Progenitor cell of endocrine pancreas (in vitro differentiated cells): ENCODE results near the gene C19orf12. TPM values are rescaled to one million over a fixed set of nuclear protein-coding genes. Genes with fewer than 3 reads are reported as not detected.
A peak's percentile ranks its signal among the peaks of the same experiment; 100 is the strongest.

Experiments
- DNase-seq: peaks from one replicate; pipeline ENCODE4 v3.0.0; 2021; ENCODE audit warnings: low spot score; ENCODE audit not compliant: unreplicated experiment
- H3K27ac Mint-ChIP-seq: 2 replicates; pipeline ENCODE4 v1.8.0; 2021; ENCODE audit warnings: mild to moderate bottlenecking, moderate library complexity, mixed read lengths
- H3K27me3 Mint-ChIP-seq: 2 replicates; pipeline ENCODE4 v1.8.0; 2021; ENCODE audit warnings: mixed read lengths
- H3K36me3 Mint-ChIP-seq: 2 replicates; pipeline ENCODE4 v1.8.0; 2022; ENCODE audit warnings: mixed read lengths; ENCODE audit not compliant: insufficient read depth
- H3K4me1 Mint-ChIP-seq: 2 replicates; pipeline ENCODE4 v1.8.0; 2021; ENCODE audit warnings: low read depth, mixed read lengths
- H3K4me3 Mint-ChIP-seq: 2 replicates; pipeline ENCODE4 v1.8.0; 2021; ENCODE audit warnings: low read depth, mild to moderate bottlenecking, moderate library complexity, mixed read lengths
- H3K9me3 Mint-ChIP-seq: 2 replicates; pipeline ENCODE4 v1.8.0; 2021; ENCODE audit warnings: low read depth, mixed read lengths
- total RNA-seq: library from RNA; stranded (reverse); gene quantifications from 2 replicates; pipeline ENCODE4 v1.2.1, GENCODE V29; 2021
- TF ChIP-seq, protein P1 (sequence below): fragments of 200-600 bp; sonication (generic); IDR thresholded peaks from one replicate; pipeline ENCODE4 v1.5.0; 2021; ENCODE audit warnings: antibody characterized with exemption, mild to moderate bottlenecking; ENCODE audit not compliant: unreplicated experiment

C19orf12 gene
- total RNA-seq, 1 donor from 2014 or later: 37.6 TPM

DNA sequence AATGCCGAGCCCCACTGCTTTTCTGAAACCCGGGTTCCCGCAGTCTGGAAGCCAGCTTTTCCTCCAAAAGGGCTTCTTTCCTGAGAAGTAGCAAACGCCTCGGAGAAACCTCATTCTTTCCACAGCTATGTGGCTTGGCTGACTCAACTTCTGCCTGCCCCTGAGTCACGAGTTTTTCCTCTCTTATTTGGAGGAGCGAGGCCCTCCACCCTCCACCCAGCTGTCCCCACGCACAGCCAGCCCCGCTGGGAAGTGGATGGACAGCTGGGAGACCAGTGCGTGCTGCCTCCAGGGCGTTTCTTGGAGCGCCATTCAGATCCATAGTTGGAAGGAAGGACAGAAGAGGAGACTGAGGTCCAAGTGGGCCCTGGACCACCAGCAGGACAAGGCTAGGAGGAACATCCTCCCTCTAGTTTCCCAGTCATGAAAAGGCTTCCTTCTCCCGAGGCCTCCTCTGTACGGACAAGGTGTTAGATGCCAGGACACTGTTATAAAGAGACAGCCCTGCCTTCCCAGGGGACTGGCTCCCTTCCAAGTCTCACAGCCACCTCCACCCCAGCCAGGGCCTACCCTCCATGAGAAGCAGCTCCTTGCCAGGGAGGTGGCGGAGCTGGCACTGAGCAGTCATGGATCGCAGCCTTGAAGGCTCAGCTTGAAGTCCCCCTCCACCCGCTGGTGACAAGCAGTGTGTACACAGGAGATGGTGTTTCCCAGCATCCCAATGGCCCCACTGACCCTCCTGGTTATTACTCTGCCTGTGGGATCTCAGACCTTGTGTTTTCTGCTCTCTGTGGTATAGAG lies 52.3 kb downstream of the C19orf12 start:
- peaks cover 4% of the 10 kb centered on the region for H3K27me3 Mint-ChIP-seq
- H3K36me3 Mint-ChIP-seq: no peaks in the 10 kb centered on the region
- peaks cover 29% of the 10 kb centered on the region for H3K4me1 Mint-ChIP-seq
- peak overlapping the region; percentile 24 for H3K4me3 Mint-ChIP-seq
- no peak for DNase-seq
- peak overlapping the region; percentile 90 for H3K27ac Mint-ChIP-seq
- TF ChIP-seq, protein P1, sequence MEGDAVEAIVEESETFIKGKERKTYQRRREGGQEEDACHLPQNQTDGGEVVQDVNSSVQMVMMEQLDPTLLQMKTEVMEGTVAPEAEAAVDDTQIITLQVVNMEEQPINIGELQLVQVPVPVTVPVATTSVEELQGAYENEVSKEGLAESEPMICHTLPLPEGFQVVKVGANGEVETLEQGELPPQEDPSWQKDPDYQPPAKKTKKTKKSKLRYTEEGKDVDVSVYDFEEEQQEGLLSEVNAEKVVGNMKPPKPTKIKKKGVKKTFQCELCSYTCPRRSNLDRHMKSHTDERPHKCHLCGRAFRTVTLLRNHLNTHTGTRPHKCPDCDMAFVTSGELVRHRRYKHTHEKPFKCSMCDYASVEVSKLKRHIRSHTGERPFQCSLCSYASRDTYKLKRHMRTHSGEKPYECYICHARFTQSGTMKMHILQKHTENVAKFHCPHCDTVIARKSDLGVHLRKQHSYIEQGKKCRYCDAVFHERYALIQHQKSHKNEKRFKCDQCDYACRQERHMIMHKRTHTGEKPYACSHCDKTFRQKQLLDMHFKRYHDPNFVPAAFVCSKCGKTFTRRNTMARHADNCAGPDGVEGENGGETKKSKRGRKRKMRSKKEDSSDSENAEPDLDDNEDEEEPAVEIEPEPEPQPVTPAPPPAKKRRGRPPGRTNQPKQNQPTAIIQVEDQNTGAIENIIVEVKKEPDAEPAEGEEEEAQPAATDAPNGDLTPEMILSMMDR: no peak
- no peaks in the 10 kb centered on the region for H3K9me3 Mint-ChIP-seq

DNA sequence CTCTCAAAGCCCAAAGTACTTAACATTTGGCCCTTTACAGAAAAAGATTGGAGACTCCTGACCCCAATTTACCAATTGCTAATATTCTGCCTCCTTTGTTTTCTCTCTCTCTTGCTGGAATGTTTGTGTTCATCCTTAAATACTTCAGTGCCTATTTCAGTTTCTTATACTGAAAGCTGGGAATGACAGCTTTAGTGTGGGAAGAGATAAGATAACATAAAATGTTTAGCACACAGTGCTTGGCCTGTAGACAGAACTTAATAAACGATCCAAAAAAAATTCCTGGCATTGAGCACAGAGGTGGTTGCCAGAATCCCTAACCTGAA lies 52.8 kb downstream of the C19orf12 start:
- no peaks in the 10 kb centered on the region for H3K9me3 Mint-ChIP-seq
- no peaks in the 10 kb centered on the region for H3K36me3 Mint-ChIP-seq
- H3K4me3 Mint-ChIP-seq: peak overlapping the region; percentile 52
- peaks cover 29% of the 10 kb centered on the region for H3K4me1 Mint-ChIP-seq
- no peak for DNase-seq
- TF ChIP-seq, protein P1: no peak
- H3K27me3 Mint-ChIP-seq: peaks cover 4% of the 10 kb centered on the region
- peak overlapping the region; percentile 90 for H3K27ac Mint-ChIP-seq

DNA sequence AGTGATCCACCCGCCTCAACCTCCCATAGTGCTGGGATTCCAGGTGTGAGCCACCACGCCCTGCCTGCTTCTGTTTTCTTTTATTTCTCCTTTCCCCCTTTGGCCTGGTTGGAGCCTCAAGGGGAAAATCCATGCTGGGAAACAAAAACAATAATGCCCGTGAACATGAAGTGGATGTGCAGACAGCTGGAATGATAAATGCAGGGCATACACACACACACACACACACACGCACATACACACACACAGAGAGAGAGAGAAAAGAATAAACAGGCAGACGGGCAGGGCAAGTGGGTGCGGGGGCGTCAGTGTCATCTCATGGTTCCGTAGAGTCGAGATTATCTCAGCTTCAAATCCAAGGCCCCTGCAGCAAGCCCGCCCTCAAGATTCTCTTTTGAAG lies 54.2 kb downstream of the C19orf12 start:
- peaks cover 4% of the 10 kb centered on the region for H3K27me3 Mint-ChIP-seq
- no peak for DNase-seq
- H3K4me3 Mint-ChIP-seq: no peak overlapping the region
- H3K27ac Mint-ChIP-seq: no peak overlapping the region
- no peaks in the 10 kb centered on the region for H3K36me3 Mint-ChIP-seq
- peaks cover 17% of the 10 kb centered on the region for H3K4me1 Mint-ChIP-seq
- TF ChIP-seq, protein P1: no peak
- H3K9me3 Mint-ChIP-seq: no peaks in the 10 kb centered on the region

DNA sequence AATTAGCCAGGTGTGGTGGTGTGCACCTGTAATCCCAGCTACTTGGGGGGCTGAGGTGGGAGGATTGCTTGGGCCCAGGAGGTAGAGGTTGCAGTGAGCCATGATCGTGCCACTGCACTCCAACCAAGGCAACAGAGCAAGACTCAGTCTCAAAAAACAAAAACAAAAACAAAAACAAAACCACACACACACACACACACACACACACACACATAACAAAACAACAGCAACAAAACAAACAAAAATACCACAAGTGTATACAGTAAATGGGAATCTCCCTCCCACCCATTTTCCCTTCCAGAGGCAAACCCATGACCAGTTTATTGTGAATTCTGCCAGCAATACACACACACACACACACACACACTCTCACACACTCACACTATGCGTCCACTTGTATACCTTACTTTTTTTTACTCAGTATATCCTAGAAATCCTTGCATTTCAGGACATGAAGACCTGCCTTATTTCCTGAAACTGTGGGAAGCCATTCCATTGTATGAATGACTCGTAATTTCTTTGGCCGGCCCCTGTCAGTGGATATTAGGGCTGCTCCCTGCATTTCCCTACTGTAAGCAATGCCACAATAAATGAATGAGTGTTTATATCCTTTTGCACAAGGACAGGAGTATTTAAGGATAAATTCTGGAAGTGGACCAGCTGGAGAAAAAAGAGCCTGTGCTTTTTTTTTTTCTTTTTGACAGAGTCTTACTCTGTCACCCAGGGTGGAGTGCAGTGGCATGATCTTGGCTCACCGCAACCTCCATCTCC lies 56.7 kb downstream of the C19orf12 start:
- H3K36me3 Mint-ChIP-seq: no peaks in the 10 kb centered on the region
- TF ChIP-seq, protein P1: no peak
- H3K27ac Mint-ChIP-seq: no peak overlapping the region
- no peak overlapping the region for H3K4me3 Mint-ChIP-seq
- no peaks in the 10 kb centered on the region for H3K27me3 Mint-ChIP-seq
- H3K9me3 Mint-ChIP-seq: peaks cover 5% of the 10 kb centered on the region
- peaks cover 17% of the 10 kb centered on the region for H3K4me1 Mint-ChIP-seq
- no peak for DNase-seq

DNA sequence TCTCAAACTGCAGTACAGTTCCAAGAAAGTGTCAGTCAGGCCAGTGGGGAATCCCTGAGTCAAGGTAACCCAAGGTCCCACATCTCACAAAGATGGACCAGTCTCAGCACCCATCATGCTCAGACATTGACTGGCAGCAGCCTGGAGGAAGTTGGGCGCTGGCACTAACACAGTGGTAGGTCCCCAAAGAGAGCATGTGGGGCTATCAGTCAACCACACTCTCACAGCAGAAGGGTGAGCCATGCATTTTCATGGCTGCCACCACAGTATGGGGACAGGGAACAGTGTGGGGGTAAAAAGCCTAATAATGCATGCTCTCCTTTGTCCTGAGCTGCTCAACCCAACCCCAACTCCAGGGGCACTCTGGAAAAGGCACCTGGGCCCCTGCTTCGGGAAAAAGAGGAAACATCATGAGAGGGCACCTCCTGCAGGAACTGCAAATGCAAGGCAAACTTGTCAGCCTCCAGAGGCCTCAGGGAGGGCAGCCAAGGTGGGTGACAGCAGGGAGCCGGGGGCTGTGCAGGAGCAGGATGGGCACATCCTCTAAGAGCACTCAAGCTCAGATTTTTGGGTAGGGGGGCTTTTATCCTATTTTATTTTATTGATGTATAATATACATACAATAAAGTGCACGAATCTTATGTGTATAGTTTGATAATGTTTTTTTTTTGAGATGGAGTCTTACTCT lies 59.3 kb downstream of the C19orf12 start:
- peaks cover 9% of the 10 kb centered on the region for H3K9me3 Mint-ChIP-seq
- H3K4me3 Mint-ChIP-seq: no peak overlapping the region
- no peaks in the 10 kb centered on the region for H3K36me3 Mint-ChIP-seq
- TF ChIP-seq, protein P1: no peak
- no peak overlapping the region for H3K27ac Mint-ChIP-seq
- H3K4me1 Mint-ChIP-seq: no peaks in the 10 kb centered on the region
- H3K27me3 Mint-ChIP-seq: no peaks in the 10 kb centered on the region
- no peak for DNase-seq
